ENCODE results near the gene TYRO3.
A peak's percentile ranks its signal among the peaks of the same experiment; 100 is the strongest.
"Not testable (repeated sequence)": the region's sequence is repeated elsewhere in the genome, so short reads cannot be mapped to it uniquely, and the experiment has no call there.

TYRO3 gene

GRCh38 chr15:41566121-41566885, 7.3 kb downstream of the TYRO3 start:
- no peaks in the 10 kb centered on the region for H3K9me3 ChIP-seq (ENCODE audit: control insufficient read depth, low read depth, low read length)
- peaks cover 19% of the 10 kb centered on the region for H3K36me3 ChIP-seq (ENCODE audit: control insufficient read depth, low read depth, low read length)
- H3K27ac ChIP-seq (ENCODE audit: low read length), result no peak overlapping the region
- H3K4me1 ChIP-seq (ENCODE audit: control insufficient read depth, low read depth, low read length), result peaks cover 70% of the 10 kb centered on the region
- H3K27me3 ChIP-seq (ENCODE audit: control insufficient read depth, insufficient read depth, low read length), result no peaks in the 10 kb centered on the region
- no peak overlapping the region for H3K4me3 ChIP-seq (ENCODE audit: low read length)
- H3K9ac ChIP-seq (ENCODE audit: low read length), result no peak overlapping the region

GRCh38 chr15:41567261-41567660, 8.2 kb downstream of the TYRO3 start:
- peaks cover 25% of the 10 kb centered on the region for H3K36me3 ChIP-seq (ENCODE audit: control insufficient read depth, low read depth, low read length)
- H3K9me3 ChIP-seq (ENCODE audit: control insufficient read depth, low read depth, low read length), result no peaks in the 10 kb centered on the region
- H3K4me3 ChIP-seq (ENCODE audit: low read length), result peak overlapping the region; percentile 44
- peak overlapping the region; percentile 86 for H3K9ac ChIP-seq (ENCODE audit: low read length)
- peaks cover 60% of the 10 kb centered on the region for H3K4me1 ChIP-seq (ENCODE audit: control insufficient read depth, low read depth, low read length)
- H3K27ac ChIP-seq (ENCODE audit: low read length), result peak overlapping the region; percentile 95
- no peaks in the 10 kb centered on the region for H3K27me3 ChIP-seq (ENCODE audit: control insufficient read depth, insufficient read depth, low read length)

GRCh38 chr15:41567862-41568261, 8.8 kb downstream of the TYRO3 start:
- no peaks in the 10 kb centered on the region for H3K9me3 ChIP-seq (ENCODE audit: control insufficient read depth, low read depth, low read length)
- no peaks in the 10 kb centered on the region for H3K27me3 ChIP-seq (ENCODE audit: control insufficient read depth, insufficient read depth, low read length)
- H3K27ac ChIP-seq (ENCODE audit: low read length), result peak overlapping the region; percentile 95
- H3K9ac ChIP-seq (ENCODE audit: low read length), result peak overlapping the region; percentile 86
- peaks cover 54% of the 10 kb centered on the region for H3K4me1 ChIP-seq (ENCODE audit: control insufficient read depth, low read depth, low read length)
- peaks cover 31% of the 10 kb centered on the region for H3K36me3 ChIP-seq (ENCODE audit: control insufficient read depth, low read depth, low read length)
- peak overlapping the region; percentile 44 for H3K4me3 ChIP-seq (ENCODE audit: low read length)

GRCh38 chr15:41568350-41569017, 9.5 kb downstream of the TYRO3 start:
- H3K36me3 ChIP-seq (ENCODE audit: control insufficient read depth, low read depth, low read length), result peaks cover 37% of the 10 kb centered on the region
- no peaks in the 10 kb centered on the region for H3K27me3 ChIP-seq (ENCODE audit: control insufficient read depth, insufficient read depth, low read length)
- H3K4me3 ChIP-seq (ENCODE audit: low read length), result peak overlapping the region; percentile 44
- no peaks in the 10 kb centered on the region for H3K9me3 ChIP-seq (ENCODE audit: control insufficient read depth, low read depth, low read length)
- peaks cover 48% of the 10 kb centered on the region for H3K4me1 ChIP-seq (ENCODE audit: control insufficient read depth, low read depth, low read length)
- peak overlapping the region; percentile 95 for H3K27ac ChIP-seq (ENCODE audit: low read length)
- H3K9ac ChIP-seq (ENCODE audit: low read length), result peak overlapping the region; percentile 86

GRCh38 chr15:41569232-41569631, 10.2 kb downstream of the TYRO3 start:
- H3K27ac ChIP-seq (ENCODE audit: low read length); H3K27me3 ChIP-seq (ENCODE audit: control insufficient read depth, insufficient read depth, low read length); H3K9me3 ChIP-seq (ENCODE audit: control insufficient read depth, low read depth, low read length): not testable (repeated sequence)
- H3K36me3 ChIP-seq (ENCODE audit: control insufficient read depth, low read depth, low read length), result peaks cover 44% of the 10 kb centered on the region
- H3K4me3 ChIP-seq (ENCODE audit: low read length), result peak overlapping the region; percentile 44
- peaks cover 41% of the 10 kb centered on the region for H3K4me1 ChIP-seq (ENCODE audit: control insufficient read depth, low read depth, low read length)
- H3K9ac ChIP-seq (ENCODE audit: low read length), result peak overlapping the region; percentile 86

GRCh38 chr15:41570764-41571163, 11.8 kb downstream of the TYRO3 start:
- peaks cover 29% of the 10 kb centered on the region for H3K4me1 ChIP-seq (ENCODE audit: control insufficient read depth, low read depth, low read length)
- H3K27ac ChIP-seq (ENCODE audit: low read length), result no peak overlapping the region
- H3K36me3 ChIP-seq (ENCODE audit: control insufficient read depth, low read depth, low read length), result peaks cover 57% of the 10 kb centered on the region
- no peaks in the 10 kb centered on the region for H3K27me3 ChIP-seq (ENCODE audit: control insufficient read depth, insufficient read depth, low read length)
- no peak overlapping the region for H3K9ac ChIP-seq (ENCODE audit: low read length)
- H3K4me3 ChIP-seq (ENCODE audit: low read length), result no peak overlapping the region
- H3K9me3 ChIP-seq (ENCODE audit: control insufficient read depth, low read depth, low read length), result no peaks in the 10 kb centered on the region

- Histone ChIP-seq H3K27ac (ENCODE audit: low read length) (no peak overlapping the region), H3K9me3 (ENCODE audit: control insufficient read depth, low read depth, low read length) (no peaks in the 10 kb centered on the region), H3K27me3 (ENCODE audit: control insufficient read depth, insufficient read depth, low read length) (no peaks in the 10 kb centered on the region), H3K36me3 (ENCODE audit: control insufficient read depth, low read depth, low read length) (peaks cover 61% of the 10 kb centered on the region), H3K9ac (ENCODE audit: low read length) (no peak overlapping the region), H3K4me3 (ENCODE audit: low read length) (no peak overlapping the region), H3K4me1 (ENCODE audit: control insufficient read depth, low read depth, low read length) (peaks cover 20% of the 10 kb centered on the region)
Observed at GRCh38 chr15:41571948-41572347, 12.9 kb downstream of the TYRO3 start.

- peaks cover 11% of the 10 kb centered on the region for H3K4me1 ChIP-seq (ENCODE audit: control insufficient read depth, low read depth, low read length)
- no peak overlapping the region for H3K27ac ChIP-seq (ENCODE audit: low read length)
- no peaks in the 10 kb centered on the region for H3K27me3 ChIP-seq (ENCODE audit: control insufficient read depth, insufficient read depth, low read length)
- H3K36me3 ChIP-seq (ENCODE audit: control insufficient read depth, low read depth, low read length), result peaks cover 62% of the 10 kb centered on the region
- no peak overlapping the region for H3K9ac ChIP-seq (ENCODE audit: low read length)
- H3K4me3 ChIP-seq (ENCODE audit: low read length), result no peak overlapping the region
- no peaks in the 10 kb centered on the region for H3K9me3 ChIP-seq (ENCODE audit: control insufficient read depth, low read depth, low read length)
Observed at GRCh38 chr15:41572866-41573265, 13.9 kb downstream of the TYRO3 start.

- Histone ChIP-seq H3K4me3 (ENCODE audit: low read length) (no peak overlapping the region), H3K27ac (ENCODE audit: low read length) (no peak overlapping the region), H3K36me3 (ENCODE audit: control insufficient read depth, low read depth, low read length) (peaks cover 66% of the 10 kb centered on the region), H3K9me3 (ENCODE audit: control insufficient read depth, low read depth, low read length) (no peaks in the 10 kb centered on the region), H3K9ac (ENCODE audit: low read length) (no peak overlapping the region), H3K4me1 (ENCODE audit: control insufficient read depth, low read depth, low read length) (peaks cover 6% of the 10 kb centered on the region), H3K27me3 (ENCODE audit: control insufficient read depth, insufficient read depth, low read length) (no peaks in the 10 kb centered on the region)
Observed at GRCh38 chr15:41573396-41573795, 14.4 kb downstream of the TYRO3 start.

- Histone ChIP-seq H3K4me1 (ENCODE audit: control insufficient read depth, low read depth, low read length) (no peaks in the 10 kb centered on the region), H3K36me3 (ENCODE audit: control insufficient read depth, low read depth, low read length) (peaks cover 70% of the 10 kb centered on the region), H3K4me3 (ENCODE audit: low read length) (no peak overlapping the region), H3K9ac (ENCODE audit: low read length) (no peak overlapping the region), H3K27me3 (ENCODE audit: control insufficient read depth, insufficient read depth, low read length) (no peaks in the 10 kb centered on the region), H3K9me3 (ENCODE audit: control insufficient read depth, low read depth, low read length) (no peaks in the 10 kb centered on the region), H3K27ac (ENCODE audit: low read length) (no peak overlapping the region)
Observed at GRCh38 chr15:41574158-41574557, 15.1 kb downstream of the TYRO3 start.

- no peak overlapping the region for H3K4me3 ChIP-seq (ENCODE audit: low read length)
- no peaks in the 10 kb centered on the region for H3K4me1 ChIP-seq (ENCODE audit: control insufficient read depth, low read depth, low read length)
- H3K9me3 ChIP-seq (ENCODE audit: control insufficient read depth, low read depth, low read length), result no peaks in the 10 kb centered on the region
- no peak overlapping the region for H3K9ac ChIP-seq (ENCODE audit: low read length)
- no peak overlapping the region for H3K27ac ChIP-seq (ENCODE audit: low read length)
- H3K36me3 ChIP-seq (ENCODE audit: control insufficient read depth, low read depth, low read length), result peaks cover 64% of the 10 kb centered on the region
- H3K27me3 ChIP-seq (ENCODE audit: control insufficient read depth, insufficient read depth, low read length), result no peaks in the 10 kb centered on the region
Observed at GRCh38 chr15:41575282-41575681, 16.3 kb downstream of the TYRO3 start.
